Measurements from ENCODE around the gene SMG5.

Gene SMG5

DNA sequence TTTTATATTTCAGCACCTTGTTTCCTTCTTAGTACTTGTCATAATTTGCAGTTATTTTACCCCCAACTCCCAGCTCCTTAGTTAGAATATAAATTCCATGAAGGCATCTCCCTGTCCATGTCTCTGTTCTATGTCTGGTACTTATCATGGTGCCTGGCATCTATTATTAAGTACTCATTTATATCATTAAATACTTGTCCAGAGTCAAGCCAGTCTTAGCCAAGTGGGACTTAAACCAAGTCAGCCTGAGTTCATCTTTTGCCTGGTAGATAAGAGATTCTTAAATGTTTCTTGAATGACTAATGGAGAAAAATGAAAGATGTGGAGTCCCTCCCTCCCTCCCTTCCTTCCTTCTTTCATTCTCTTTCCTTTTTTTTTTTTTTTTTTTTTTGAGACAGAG is 79.3 kb downstream of the SMG5 start:
- Histone ChIP-seq H3K9me3 (replicated peaks; ENCODE audit: insufficient read depth, low read length) (no peaks in the 10 kb centered on the region), H3K79me2 (ENCODE audit: low read length) (peaks cover 82% of the 10 kb centered on the region), H3K27me3 (replicated peaks; ENCODE audit: insufficient read depth, low read length) (no peaks in the 10 kb centered on the region), H3K4me1 (ENCODE audit: low read length) (no peaks in the 10 kb centered on the region), H3F3A (ENCODE audit: insufficient read depth, low read length) (no peaks in the 10 kb centered on the region), H3K27ac (ENCODE audit: low read length) (no peak overlapping the region), H3K36me3 (replicated peaks; ENCODE audit: insufficient read depth, low read length) (peaks cover 7% of the 10 kb centered on the region), H3K4me3 (ENCODE audit: low read length) (no peak overlapping the region), H3K4me2 (ENCODE audit: low read depth, low read length) (no peak overlapping the region), H3K9me2 (replicated peaks; ENCODE audit: insufficient read depth, low read length) (no peaks in the 10 kb centered on the region), H4K20me1 (ENCODE audit: insufficient read depth, low read length) (no peaks in the 10 kb centered on the region), H2AFZ (ENCODE audit: low read length) (no peak overlapping the region), H3K9ac (ENCODE audit: low read length) (no peak overlapping the region)
- TF ChIP-seq CTCF (IDR thresholded peaks at IDR 0.05; ENCODE audit: low read length), result no peak
- TF ChIP-seq EZH2phosphoT487 (IDR thresholded peaks at IDR 0.05; ENCODE audit: low read length), result no peak
- TF ChIP-seq EZH2 (optimal IDR thresholded peaks at IDR 0.05; ENCODE audit: low read depth, low read length), result no peak
- no peak for DNase-seq

- no peaks in the 10 kb centered on the region for H3K9me2 ChIP-seq (replicated peaks; ENCODE audit: insufficient read depth, low read length)
- no peaks in the 10 kb centered on the region for H3K9me3 ChIP-seq (replicated peaks; ENCODE audit: insufficient read depth, low read length)
- no peak for DNase-seq
- peaks cover 8% of the 10 kb centered on the region; the same call in 1 of the 2 replicates for H3K4me1 ChIP-seq (ENCODE audit: low read length)
- H3K36me3 ChIP-seq (replicated peaks; ENCODE audit: insufficient read depth, low read length), result peaks cover 9% of the 10 kb centered on the region; the same call in 1 of the 2 replicates
- H3K4me3 ChIP-seq (ENCODE audit: low read length), result no peak overlapping the region
- peaks cover 93% of the 10 kb centered on the region for H3K79me2 ChIP-seq (ENCODE audit: low read length)
- no peak overlapping the region for H3K4me2 ChIP-seq (ENCODE audit: low read depth, low read length)
- H3K27me3 ChIP-seq (replicated peaks; ENCODE audit: insufficient read depth, low read length), result no peaks in the 10 kb centered on the region
- no peak overlapping the region for H3K27ac ChIP-seq (ENCODE audit: low read length)
- no peak for TF ChIP-seq CTCF (IDR thresholded peaks at IDR 0.05; ENCODE audit: low read length)
- no peak for TF ChIP-seq EZH2phosphoT487 (IDR thresholded peaks at IDR 0.05; ENCODE audit: low read length)
- no peak for TF ChIP-seq EZH2 (optimal IDR thresholded peaks at IDR 0.05; ENCODE audit: low read depth, low read length)
- H3F3A ChIP-seq (ENCODE audit: insufficient read depth, low read length), result no peaks in the 10 kb centered on the region
- no peak overlapping the region for H3K9ac ChIP-seq (ENCODE audit: low read length)
- H2AFZ ChIP-seq (ENCODE audit: low read length), result no peak overlapping the region
- no peaks in the 10 kb centered on the region for H4K20me1 ChIP-seq (ENCODE audit: insufficient read depth, low read length)
Observed at GRCh38 chr1:156200044-156200443, 82.6 kb downstream of the SMG5 start.

Data from MM.1S (cell line).